ENCODE measurements around the gene PKN1. TPM values are rescaled to one million over a fixed set of nuclear protein-coding genes. Genes with fewer than 3 reads are reported as not detected.
A peak's percentile ranks its signal among the peaks of the same experiment; 100 is the strongest.
"Not testable (repeated sequence)": the region's sequence is repeated elsewhere in the genome, so short reads cannot be mapped to it uniquely, and the experiment has no call there.

The PKN1 gene
- total RNA-seq, 1 experiment from 2014 or later, result 98.6 TPM

- in situ Hi-C loops (cut with HindIII; ENCODE audit: low sequenced_read_pairs), result no loop called here
- DNase-seq (ENCODE audit: low spot score), result no peak
Measured at GRCh38 chr19:14502334-14503092, 69.4 kb downstream of the PKN1 start.

- DNase-seq (ENCODE audit: low spot score), result no peak
- in situ Hi-C loops (cut with HindIII; ENCODE audit: low sequenced_read_pairs), result no loop called here
Measured at GRCh38 chr19:14503285-14503684, 70.2 kb downstream of the PKN1 start.

DNA sequence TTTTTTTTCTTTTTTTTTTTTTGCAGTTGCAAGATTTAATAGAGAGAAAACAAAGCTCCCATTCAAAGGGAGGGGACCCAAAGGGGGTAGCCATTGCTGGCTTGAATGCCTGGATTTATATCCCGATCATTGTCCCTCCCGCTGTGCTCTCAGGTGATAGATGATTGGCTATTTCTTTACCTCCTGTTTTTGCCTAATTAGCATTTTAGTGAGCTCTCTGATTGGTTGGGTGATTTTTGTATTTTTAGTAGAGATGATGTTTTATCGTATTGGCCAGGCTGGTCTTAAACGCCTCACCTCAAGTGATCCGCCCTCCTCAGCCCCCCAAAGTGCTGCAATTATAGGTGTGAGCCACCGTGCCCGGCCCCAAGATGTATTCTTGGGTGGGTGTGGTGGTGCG lies 71.5 kb downstream of the PKN1 start:
- in situ Hi-C loops (cut with HindIII; ENCODE audit: low sequenced_read_pairs); DNase-seq (ENCODE audit: low spot score): not testable (repeated sequence)

- peak; percentile 45 for DNase-seq (ENCODE audit: low spot score)
- in situ Hi-C loops (cut with HindIII; ENCODE audit: low sequenced_read_pairs), result no loop called here
Measured at GRCh38 chr19:14505488-14506239, 72.6 kb downstream of the PKN1 start.

DNA sequence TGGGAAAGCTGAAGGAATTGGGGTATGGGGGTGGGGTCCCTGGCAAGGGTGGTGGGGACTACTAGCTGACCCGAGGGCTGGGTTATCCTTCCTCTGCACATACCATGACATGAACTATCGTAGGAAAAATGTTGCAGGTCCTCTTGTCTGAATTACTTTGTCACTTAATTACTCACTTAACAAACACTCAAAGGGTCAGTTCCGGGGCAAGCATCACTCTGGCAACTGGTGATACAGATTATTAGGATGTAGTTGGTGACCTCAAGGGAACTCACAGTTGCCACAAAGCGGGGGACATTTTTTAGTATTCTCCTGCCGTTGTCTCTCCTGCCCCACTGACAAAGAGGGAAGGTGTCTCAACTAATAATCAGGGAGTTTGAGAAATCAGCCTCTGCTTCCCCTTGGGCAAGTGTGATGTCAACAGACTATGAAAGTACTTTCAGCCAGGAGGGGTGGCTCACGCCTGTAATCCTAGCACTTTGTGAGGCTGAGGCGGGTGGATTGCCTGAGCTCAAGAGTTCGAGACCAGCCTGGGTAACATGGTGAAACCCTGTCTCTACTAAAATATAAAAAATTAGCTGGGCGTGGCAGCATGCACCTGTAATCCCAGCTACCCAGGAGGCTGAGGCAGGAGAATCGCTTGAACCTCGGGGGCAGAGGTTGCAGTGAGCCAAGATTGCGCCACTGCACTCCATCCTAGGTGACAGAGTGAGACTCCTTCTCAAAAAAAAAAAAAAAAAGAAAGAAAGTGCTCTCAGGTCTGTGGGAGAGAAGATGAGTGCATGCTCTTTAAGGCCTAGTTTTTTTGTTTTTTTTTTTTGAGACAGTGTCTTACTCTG lies 74.8 kb downstream of the PKN1 start:
- in situ Hi-C loops (cut with HindIII; ENCODE audit: low sequenced_read_pairs), result no loop called here
- DNase-seq (ENCODE audit: low spot score), result no peak

DNA sequence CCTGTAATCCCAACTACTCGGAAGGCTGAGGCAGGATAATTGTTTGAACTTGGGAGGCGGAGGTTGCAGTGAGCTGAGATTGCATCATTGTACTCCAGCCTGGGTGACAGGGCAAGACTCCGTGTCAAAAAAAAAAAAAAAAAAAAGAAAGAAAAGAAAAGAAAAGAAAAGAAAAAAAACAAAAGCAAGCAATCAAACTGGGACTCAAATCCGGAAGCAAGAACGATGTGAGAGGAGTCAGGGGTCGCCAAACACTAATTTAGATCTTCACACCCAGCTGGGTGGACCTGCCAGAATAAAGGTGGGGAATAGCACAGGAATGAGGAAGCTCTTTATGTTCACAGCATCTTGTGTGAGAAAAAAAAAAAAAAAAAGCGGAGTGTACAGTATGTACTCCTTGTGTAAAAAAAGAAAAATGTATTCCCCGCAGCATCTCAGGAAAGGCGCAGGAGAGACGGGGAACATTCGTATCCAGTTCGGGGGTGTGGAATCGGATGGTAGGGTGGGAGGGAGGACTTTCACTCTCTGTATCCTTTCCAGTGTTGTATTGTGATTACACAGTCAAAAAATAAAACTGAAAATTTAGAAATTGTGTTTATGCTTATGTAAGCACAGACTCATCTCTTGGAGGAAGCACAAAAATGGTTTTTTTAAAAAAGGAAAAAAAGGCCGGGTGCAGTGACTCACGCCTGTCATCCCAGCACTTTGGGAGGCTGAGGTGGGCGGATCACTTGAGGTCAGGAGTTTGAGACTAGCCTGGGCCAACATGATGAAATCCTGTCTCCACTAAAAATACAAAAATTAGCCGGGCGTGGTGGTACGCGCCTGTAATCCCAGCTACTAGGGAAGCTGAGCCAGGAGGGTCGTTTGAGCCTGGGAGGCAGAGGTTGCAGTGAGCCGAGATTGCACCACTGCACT lies 77.5 kb downstream of the PKN1 start:
- DNase-seq (ENCODE audit: low spot score), result no peak
- in situ Hi-C loops (cut with HindIII; ENCODE audit: low sequenced_read_pairs), result no loop called here

GRCh38 chr19:14511229-14511593 lies 78.1 kb downstream of the PKN1 start:
- DNase-seq (ENCODE audit: low spot score), result no peak
- in situ Hi-C loops (cut with HindIII; ENCODE audit: low sequenced_read_pairs), result no loop called here

- DNase-seq (ENCODE audit: low spot score), result no peak
- in situ Hi-C loops (cut with HindIII; ENCODE audit: low sequenced_read_pairs), result no loop called here
Measured at GRCh38 chr19:14512406-14512961, 79.4 kb downstream of the PKN1 start.

GRCh38 chr19:14514215-14514863 lies 81.2 kb downstream of the PKN1 start:
- DNase-seq (ENCODE audit: low spot score), result no peak
- in situ Hi-C loops (cut with HindIII; ENCODE audit: low sequenced_read_pairs), result no loop called here

- DNase-seq (ENCODE audit: low spot score), result no peak
- in situ Hi-C loops (cut with HindIII; ENCODE audit: low sequenced_read_pairs), result no loop called here
Measured at GRCh38 chr19:14515501-14516047, 82.5 kb downstream of the PKN1 start.

DNA sequence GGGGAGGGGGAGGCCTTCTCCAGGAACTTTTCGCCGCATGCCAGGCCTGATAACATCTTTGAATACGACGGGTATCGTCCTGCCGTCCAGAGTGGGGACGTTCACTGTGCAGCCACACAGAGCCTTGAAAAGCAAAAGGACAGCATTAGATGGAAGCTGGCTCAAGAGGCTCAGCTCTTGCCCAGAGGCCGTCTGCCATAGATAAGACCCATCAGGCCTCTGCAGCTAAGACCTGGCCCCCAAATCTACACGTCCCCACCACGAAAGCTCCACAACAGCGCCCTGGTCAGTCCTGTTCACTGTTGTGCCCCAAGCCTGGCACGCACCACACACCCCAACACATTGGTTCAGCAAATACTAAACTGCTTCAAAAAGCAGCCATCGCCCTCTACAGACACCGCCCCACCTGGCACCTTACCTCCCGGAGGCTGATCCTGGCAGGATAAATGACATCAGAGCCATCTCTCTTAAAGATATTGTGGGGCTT lies 83.0 kb downstream of the PKN1 start:
- DNase-seq (ENCODE audit: low spot score), result peak; percentile 58
- in situ Hi-C loops (cut with HindIII; ENCODE audit: low sequenced_read_pairs), result no loop called here

- in situ Hi-C loops (cut with HindIII; ENCODE audit: low sequenced_read_pairs), result no loop called here
- DNase-seq (ENCODE audit: low spot score), result no peak
Measured at GRCh38 chr19:14516746-14517438, 83.8 kb downstream of the PKN1 start.

- in situ Hi-C loops (cut with HindIII; ENCODE audit: low sequenced_read_pairs), result no loop called here
- peak; percentile 41 for DNase-seq (ENCODE audit: low spot score)
Measured at GRCh38 chr19:14517446-14517839, 84.3 kb downstream of the PKN1 start.

DNA sequence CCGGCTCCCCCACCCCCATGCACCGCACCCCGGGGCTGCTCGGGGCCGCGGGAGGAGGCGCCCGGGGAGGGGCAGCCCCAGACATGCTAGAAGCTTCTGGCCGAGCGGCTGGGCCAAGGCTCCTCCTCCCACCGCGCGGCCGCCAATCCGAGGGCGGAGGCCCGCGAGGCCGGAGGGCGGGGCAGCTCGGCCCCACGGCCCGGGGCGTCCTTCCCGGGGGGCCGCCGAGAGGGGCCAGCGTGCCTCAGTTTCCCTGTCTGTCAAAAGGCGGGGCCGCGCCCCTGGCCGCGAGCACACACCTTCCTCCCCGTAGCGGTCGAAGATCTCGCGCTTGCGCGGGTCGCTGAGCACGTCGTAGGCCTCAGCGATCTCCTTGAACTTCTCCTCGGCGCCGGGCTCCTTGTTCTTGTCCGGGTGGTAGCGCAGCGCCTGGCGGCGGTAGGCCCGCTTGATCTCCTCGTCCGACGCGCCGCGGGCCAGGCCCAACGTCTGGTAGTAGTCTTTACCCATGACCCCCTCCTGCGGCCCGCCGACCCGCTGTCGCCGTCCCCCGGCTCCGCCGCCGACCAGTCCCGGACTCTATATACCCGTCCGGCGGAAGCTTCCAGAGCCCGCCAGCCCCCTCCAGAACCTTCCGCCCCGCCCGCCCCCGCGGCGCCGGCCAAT lies 84.9 kb downstream of the PKN1 start, which contains the start of gene DNAJB1:
TSS of gene DNAJB1 (minus strand) at position 558 of the 666 bp plus-strand sequence. CDS start at position 510, 48 bp downstream.
- in situ Hi-C loops (cut with HindIII; ENCODE audit: low sequenced_read_pairs), result no loop called here
- DNase-seq (ENCODE audit: low spot score), result peak; percentile 77

- in situ Hi-C loops (cut with HindIII; ENCODE audit: low sequenced_read_pairs), result no loop called here
- DNase-seq (ENCODE audit: low spot score), result no peak
Measured at GRCh38 chr19:14519245-14519859, 86.2 kb downstream of the PKN1 start.

GRCh38 chr19:14519860-14520407 lies 86.8 kb downstream of the PKN1 start:
- in situ Hi-C loops (cut with HindIII; ENCODE audit: low sequenced_read_pairs), result no loop called here

More at GRCh38 chr19:14519860-14520407, 86.8 kb downstream of the PKN1 start:
- no peak for DNase-seq (ENCODE audit: low spot score)
